Measurements from ENCODE around the gene TNIK.

TNIK gene

GRCh38 chr3:171415070-171415469 lies 45.1 kb downstream of the TNIK start:
- TF ChIP-seq POLR2A (IDR thresholded peaks at IDR 0.05; ENCODE audit: low read depth, low read length) (no peak), TAF1 (IDR thresholded peaks at IDR 0.05; ENCODE audit: borderline replicate concordance, low read depth, low read length) (no peak), POLR2AphosphoS5 (IDR thresholded peaks at IDR 0.05; ENCODE audit: low read depth, low read length) (no peak)
- DNase-seq (ENCODE audit: insufficient read length) (no peak), FAIRE-seq (no peak)

GRCh38 chr3:171412473-171412872 lies 47.7 kb downstream of the TNIK start:
- DNase-seq (ENCODE audit: insufficient read length) (no peak), FAIRE-seq (no peak)
- TF ChIP-seq POLR2A (IDR thresholded peaks at IDR 0.05; ENCODE audit: low read depth, low read length) (no peak), POLR2AphosphoS5 (IDR thresholded peaks at IDR 0.05; ENCODE audit: low read depth, low read length) (no peak), TAF1 (IDR thresholded peaks at IDR 0.05; ENCODE audit: borderline replicate concordance, low read depth, low read length) (no peak)

GRCh38 chr3:171412054-171412453 lies 48.2 kb downstream of the TNIK start:
- DNase-seq (ENCODE audit: insufficient read length) (no peak), FAIRE-seq (peak; percentile 21)
- no peak for TF ChIP-seq TAF1 (IDR thresholded peaks at IDR 0.05; ENCODE audit: borderline replicate concordance, low read depth, low read length)
- no peak for TF ChIP-seq POLR2A (IDR thresholded peaks at IDR 0.05; ENCODE audit: low read depth, low read length)
- TF ChIP-seq POLR2AphosphoS5 (IDR thresholded peaks at IDR 0.05; ENCODE audit: low read depth, low read length) = no peak

GRCh38 chr3:171410186-171410585 lies 50.0 kb downstream of the TNIK start:
- TF ChIP-seq POLR2AphosphoS5 (IDR thresholded peaks at IDR 0.05; ENCODE audit: low read depth, low read length) (no peak), POLR2A (IDR thresholded peaks at IDR 0.05; ENCODE audit: low read depth, low read length) (no peak), TAF1 (IDR thresholded peaks at IDR 0.05; ENCODE audit: borderline replicate concordance, low read depth, low read length) (no peak)
- FAIRE-seq (no peak), DNase-seq (ENCODE audit: insufficient read length) (no peak)

- FAIRE-seq (no peak), DNase-seq (ENCODE audit: insufficient read length) (no peak)
- TF ChIP-seq POLR2AphosphoS5 (IDR thresholded peaks at IDR 0.05; ENCODE audit: low read depth, low read length) = no peak
- no peak for TF ChIP-seq POLR2A (IDR thresholded peaks at IDR 0.05; ENCODE audit: low read depth, low read length)
- TF ChIP-seq TAF1 (IDR thresholded peaks at IDR 0.05; ENCODE audit: borderline replicate concordance, low read depth, low read length) = no peak
Observed at GRCh38 chr3:171407759-171408158, 52.4 kb downstream of the TNIK start.

- DNase-seq (ENCODE audit: insufficient read length) (no peak), FAIRE-seq (no peak)
- TF ChIP-seq TAF1 (IDR thresholded peaks at IDR 0.05; ENCODE audit: borderline replicate concordance, low read depth, low read length) (no peak), POLR2A (IDR thresholded peaks at IDR 0.05; ENCODE audit: low read depth, low read length) (no peak), POLR2AphosphoS5 (IDR thresholded peaks at IDR 0.05; ENCODE audit: low read depth, low read length) (no peak)
Observed at GRCh38 chr3:171404376-171404967, 55.7 kb downstream of the TNIK start.

- DNase-seq (ENCODE audit: insufficient read length) (no peak), FAIRE-seq (no peak)
- TF ChIP-seq POLR2A (IDR thresholded peaks at IDR 0.05; ENCODE audit: low read depth, low read length) (no peak), POLR2AphosphoS5 (IDR thresholded peaks at IDR 0.05; ENCODE audit: low read depth, low read length) (no peak), TAF1 (IDR thresholded peaks at IDR 0.05; ENCODE audit: borderline replicate concordance, low read depth, low read length) (no peak)
Observed at GRCh38 chr3:171402281-171402680, 57.9 kb downstream of the TNIK start.

GRCh38 chr3:171401432-171401831 lies 58.8 kb downstream of the TNIK start:
- FAIRE-seq (no peak), DNase-seq (ENCODE audit: insufficient read length) (no peak)
- TF ChIP-seq POLR2AphosphoS5 (IDR thresholded peaks at IDR 0.05; ENCODE audit: low read depth, low read length) (no peak), TAF1 (IDR thresholded peaks at IDR 0.05; ENCODE audit: borderline replicate concordance, low read depth, low read length) (no peak), POLR2A (IDR thresholded peaks at IDR 0.05; ENCODE audit: low read depth, low read length) (no peak)

GRCh38 chr3:171399842-171400241 lies 60.4 kb downstream of the TNIK start:
- FAIRE-seq (no peak), DNase-seq (ENCODE audit: insufficient read length) (no peak)
- TF ChIP-seq TAF1 (IDR thresholded peaks at IDR 0.05; ENCODE audit: borderline replicate concordance, low read depth, low read length) = no peak

GRCh38 chr3:171398343-171398742 lies 61.9 kb downstream of the TNIK start:
- FAIRE-seq = no peak
- no peak for TF ChIP-seq TAF1 (IDR thresholded peaks at IDR 0.05; ENCODE audit: borderline replicate concordance, low read depth, low read length)
- no peak for TF ChIP-seq POLR2A (IDR thresholded peaks at IDR 0.05; ENCODE audit: low read depth, low read length)
- TF ChIP-seq POLR2AphosphoS5 (IDR thresholded peaks at IDR 0.05; ENCODE audit: low read depth, low read length) = no peak
- DNase-seq (ENCODE audit: insufficient read length) = no peak

- no peak for DNase-seq (ENCODE audit: insufficient read length)
- TF ChIP-seq POLR2AphosphoS5 (IDR thresholded peaks at IDR 0.05; ENCODE audit: low read depth, low read length) (no peak), POLR2A (IDR thresholded peaks at IDR 0.05; ENCODE audit: low read depth, low read length) (no peak), TAF1 (IDR thresholded peaks at IDR 0.05; ENCODE audit: borderline replicate concordance, low read depth, low read length) (no peak)
- no peak for FAIRE-seq
Observed at GRCh38 chr3:171397089-171397488, 63.1 kb downstream of the TNIK start.

- no peak for TF ChIP-seq POLR2AphosphoS5 (IDR thresholded peaks at IDR 0.05; ENCODE audit: low read depth, low read length)
- DNase-seq (ENCODE audit: insufficient read length) (no peak), FAIRE-seq (peak; percentile 5)
Observed at GRCh38 chr3:171396048-171396447, 64.2 kb downstream of the TNIK start.

Data from GM12892 (cell line).